Measurements from ENCODE around the gene OR2A25.

The OR2A25 gene

DNA sequence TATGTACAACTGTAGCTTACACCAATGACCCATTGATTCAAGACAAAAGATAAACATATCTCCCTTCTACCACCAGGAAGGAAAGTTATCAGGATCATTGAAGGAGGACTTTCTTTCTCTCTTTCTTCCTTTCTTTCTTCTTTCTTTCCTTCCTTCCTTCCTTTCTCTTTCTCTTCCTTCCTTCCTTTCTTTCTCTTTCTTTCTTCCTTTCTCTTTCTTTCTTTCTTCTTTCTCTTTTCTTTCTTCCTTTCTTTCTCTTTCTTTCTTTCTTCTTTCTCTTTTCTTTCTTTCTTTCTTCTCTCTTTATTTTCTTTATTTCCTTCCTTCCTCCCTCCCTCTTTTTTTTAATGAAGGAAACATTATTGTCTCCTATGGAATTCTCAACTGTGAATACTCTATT, 29.2 kb downstream of the OR2A25 start:
- TF ChIP-seq POLR2A (IDR thresholded peaks at IDR 0.05; ENCODE audit: extremely low read depth, insufficient read length) (no peak), MYC (IDR thresholded peaks at IDR 0.05; ENCODE audit: low read depth, low read length) (no peak), MAX (IDR thresholded peaks at IDR 0.05; ENCODE audit: low read depth, low read length) (no peak)
- TF ChIP-seq, protein P1, sequence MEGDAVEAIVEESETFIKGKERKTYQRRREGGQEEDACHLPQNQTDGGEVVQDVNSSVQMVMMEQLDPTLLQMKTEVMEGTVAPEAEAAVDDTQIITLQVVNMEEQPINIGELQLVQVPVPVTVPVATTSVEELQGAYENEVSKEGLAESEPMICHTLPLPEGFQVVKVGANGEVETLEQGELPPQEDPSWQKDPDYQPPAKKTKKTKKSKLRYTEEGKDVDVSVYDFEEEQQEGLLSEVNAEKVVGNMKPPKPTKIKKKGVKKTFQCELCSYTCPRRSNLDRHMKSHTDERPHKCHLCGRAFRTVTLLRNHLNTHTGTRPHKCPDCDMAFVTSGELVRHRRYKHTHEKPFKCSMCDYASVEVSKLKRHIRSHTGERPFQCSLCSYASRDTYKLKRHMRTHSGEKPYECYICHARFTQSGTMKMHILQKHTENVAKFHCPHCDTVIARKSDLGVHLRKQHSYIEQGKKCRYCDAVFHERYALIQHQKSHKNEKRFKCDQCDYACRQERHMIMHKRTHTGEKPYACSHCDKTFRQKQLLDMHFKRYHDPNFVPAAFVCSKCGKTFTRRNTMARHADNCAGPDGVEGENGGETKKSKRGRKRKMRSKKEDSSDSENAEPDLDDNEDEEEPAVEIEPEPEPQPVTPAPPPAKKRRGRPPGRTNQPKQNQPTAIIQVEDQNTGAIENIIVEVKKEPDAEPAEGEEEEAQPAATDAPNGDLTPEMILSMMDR (IDR thresholded peaks at IDR 0.05; ENCODE audit: low read depth, low read length) = no peak
- no peak overlapping the region for H3K4me3 ChIP-seq (ENCODE audit: low read depth, low read length)
- DNase-seq (ENCODE audit: low read depth) = no peak

DNA sequence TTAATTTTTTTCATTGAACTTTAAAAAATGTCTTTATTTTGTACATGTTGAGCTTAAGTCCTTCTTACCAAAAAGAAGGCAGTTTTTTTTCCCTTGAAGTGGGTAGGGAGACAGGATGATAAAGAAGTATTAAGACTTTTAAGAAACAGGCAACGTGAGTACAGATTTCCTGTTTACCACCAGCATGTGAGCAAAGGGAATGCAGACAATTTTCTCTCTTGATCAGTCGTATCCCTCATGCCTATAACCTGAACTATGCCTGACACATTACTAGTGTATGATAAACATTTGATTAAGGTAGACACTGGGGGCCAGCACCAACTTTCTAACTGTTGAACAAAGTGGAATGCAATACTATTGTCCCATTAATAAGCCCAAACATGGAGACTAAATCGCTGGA, 31.0 kb downstream of the OR2A25 start:
- H3K4me3 ChIP-seq (ENCODE audit: low read depth, low read length) = no peak overlapping the region
- DNase-seq (ENCODE audit: low read depth) = no peak
- TF ChIP-seq MAX (IDR thresholded peaks at IDR 0.05; ENCODE audit: low read depth, low read length) (no peak), POLR2A (IDR thresholded peaks at IDR 0.05; ENCODE audit: extremely low read depth, insufficient read length) (no peak), MYC (IDR thresholded peaks at IDR 0.05; ENCODE audit: low read depth, low read length) (no peak)
- TF ChIP-seq, protein P1 (IDR thresholded peaks at IDR 0.05; ENCODE audit: low read depth, low read length) = no peak

- no peak for DNase-seq (ENCODE audit: low read depth)
- TF ChIP-seq POLR2A (IDR thresholded peaks at IDR 0.05; ENCODE audit: extremely low read depth, insufficient read length) (no peak), MYC (IDR thresholded peaks at IDR 0.05; ENCODE audit: low read depth, low read length) (no peak), MAX (IDR thresholded peaks at IDR 0.05; ENCODE audit: low read depth, low read length) (no peak)
- TF ChIP-seq, protein P1 (IDR thresholded peaks at IDR 0.05; ENCODE audit: low read depth, low read length) = no peak
- no peak overlapping the region for H3K4me3 ChIP-seq (ENCODE audit: low read depth, low read length)
Observed at GRCh38 chr7:144102041-144102440, 32.4 kb downstream of the OR2A25 start.

DNA sequence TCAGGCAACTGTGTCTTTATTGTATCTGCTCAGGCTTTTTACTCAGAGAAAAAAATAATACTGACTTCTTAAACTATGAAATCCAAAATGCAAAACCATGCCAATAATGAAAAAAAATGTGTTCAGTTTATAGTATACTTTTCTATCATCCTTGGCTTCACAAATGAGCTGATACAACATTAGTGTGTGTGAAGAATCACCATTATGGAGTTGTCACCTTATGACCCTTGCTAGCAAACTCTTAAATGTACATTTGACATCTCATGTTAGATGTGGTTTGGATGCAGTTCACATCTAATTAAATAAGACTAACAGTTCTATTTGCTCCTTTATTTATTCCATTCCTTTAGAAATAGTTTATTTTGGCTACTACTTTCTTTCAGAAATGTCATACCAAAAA, 35.6 kb downstream of the OR2A25 start:
- TF ChIP-seq, protein P1 (IDR thresholded peaks at IDR 0.05; ENCODE audit: low read depth, low read length) = no peak
- TF ChIP-seq MAX (IDR thresholded peaks at IDR 0.05; ENCODE audit: low read depth, low read length) (no peak), POLR2A (IDR thresholded peaks at IDR 0.05; ENCODE audit: extremely low read depth, insufficient read length) (no peak), MYC (IDR thresholded peaks at IDR 0.05; ENCODE audit: low read depth, low read length) (no peak)

GRCh38 chr7:144109283-144109682, 39.7 kb downstream of the OR2A25 start, which contains the start of gene OR2A2:
Gene OR2A2 (plus strand): TSS chr7:144109583. CDS start chr7:144109583, 0 bp downstream.
- DNase-seq (ENCODE audit: low read depth) = no peak
- H3K4me3 ChIP-seq (ENCODE audit: low read depth, low read length) = no peak within 1 kb of the TSS
- TF ChIP-seq, protein P1 (IDR thresholded peaks at IDR 0.05; ENCODE audit: low read depth, low read length) = no peak
- TF ChIP-seq POLR2A (IDR thresholded peaks at IDR 0.05; ENCODE audit: extremely low read depth, insufficient read length) = no peak
- TF ChIP-seq MYC (IDR thresholded peaks at IDR 0.05; ENCODE audit: low read depth, low read length) = no peak

More for the DNA sequence above, 35.6 kb downstream of the OR2A25 start:
- H3K4me3 ChIP-seq (ENCODE audit: low read depth, low read length) = no peak overlapping the region
- DNase-seq (ENCODE audit: low read depth) = no peak

GRCh38 chr7:144110272-144110671, 40.7 kb downstream of the OR2A25 start:
- no peak for DNase-seq (ENCODE audit: low read depth)
- TF ChIP-seq MAX (IDR thresholded peaks at IDR 0.05; ENCODE audit: low read depth, low read length) (no peak), POLR2A (IDR thresholded peaks at IDR 0.05; ENCODE audit: extremely low read depth, insufficient read length) (no peak), MYC (IDR thresholded peaks at IDR 0.05; ENCODE audit: low read depth, low read length) (no peak)
- TF ChIP-seq, protein P1 (IDR thresholded peaks at IDR 0.05; ENCODE audit: low read depth, low read length) = no peak
- no peak overlapping the region for H3K4me3 ChIP-seq (ENCODE audit: low read depth, low read length)

Measured in NB4 (cell line).